Neural crest cell (in vitro differentiated cells): ENCODE data around the gene ZFAND3. TPM values are rescaled to one million over a fixed set of nuclear protein-coding genes. Genes with fewer than 3 reads are reported as not detected.
"Not testable (repeated sequence)": the region's sequence is repeated elsewhere in the genome, so short reads cannot be mapped to it uniquely, and the experiment has no call there.

Experiments used
- DNase-seq: peaks from one replicate; pipeline ENCODE4 v3.0.0; 2021; ENCODE audit warnings: low read depth, mixed read lengths, low spot score
- H3K27ac Mint-ChIP-seq: one replicate; pipeline ENCODE4 v1.8.0; 2021; ENCODE audit warnings: mild to moderate bottlenecking, mixed read lengths; ENCODE audit not compliant: unreplicated experiment
- H3K27me3 Mint-ChIP-seq: 2 replicates; pipeline ENCODE4 v1.8.0; 2021; ENCODE audit warnings: low read depth, mild to moderate bottlenecking, mixed read lengths
- H3K36me3 Mint-ChIP-seq: 2 replicates; pipeline ENCODE4 v1.8.0; 2021; ENCODE audit warnings: low read depth, mild to moderate bottlenecking, mixed read lengths
- H3K4me1 Mint-ChIP-seq: 2 replicates; pipeline ENCODE4 v1.8.0; 2021; ENCODE audit warnings: mixed read lengths
- H3K4me3 Mint-ChIP-seq: one replicate; pipeline ENCODE4 v1.8.0; 2021; ENCODE audit warnings: mild to moderate bottlenecking, mixed read lengths
- H3K9me3 Mint-ChIP-seq: 2 replicates; pipeline ENCODE4 v1.8.0; 2021; ENCODE audit warnings: mixed read lengths
- CTCF ChIP-seq: fragments of 200-600 bp; sonication (generic); conservative IDR thresholded peaks from 2 replicates; pipeline ENCODE4 v1.5.0; 2021; ENCODE audit warnings: antibody characterized with exemption, mild to moderate bottlenecking
- total RNA-seq: library from RNA; stranded (reverse); gene quantifications from 2 replicates; pipeline ENCODE4 v1.2.1, GENCODE V29; 2021

ZFAND3 gene
- total RNA-seq, 1 donor from 2014 or later = 65.9 TPM

- peaks cover 12% of the 10 kb centered on the region for H3K36me3 Mint-ChIP-seq
- no peaks in the 10 kb centered on the region for H3K27me3 Mint-ChIP-seq
- no peak for TF ChIP-seq CTCF
- no peak overlapping the region for H3K4me3 Mint-ChIP-seq
- H3K4me1 Mint-ChIP-seq = peaks cover 12% of the 10 kb centered on the region
- H3K9me3 Mint-ChIP-seq = no peaks in the 10 kb centered on the region
- DNase-seq = no peak
- H3K27ac Mint-ChIP-seq = peak overlapping the region; percentile 11
These were observed 299.4 kb downstream of the ZFAND3 start for GRCh38 chr6:38118791-38119365.

- H3K27me3 Mint-ChIP-seq = no peaks in the 10 kb centered on the region
- no peaks in the 10 kb centered on the region for H3K9me3 Mint-ChIP-seq
- H3K36me3 Mint-ChIP-seq = peaks cover 13% of the 10 kb centered on the region
- DNase-seq = no peak
- no peak overlapping the region for H3K27ac Mint-ChIP-seq
- H3K4me3 Mint-ChIP-seq = no peak overlapping the region
- no peak for TF ChIP-seq CTCF
- peaks cover 12% of the 10 kb centered on the region for H3K4me1 Mint-ChIP-seq
These were observed 300.0 kb downstream of the ZFAND3 start for GRCh38 chr6:38119516-38119915.

GRCh38 chr6:38124224-38124926, 304.8 kb downstream of the ZFAND3 start:
- peaks cover 18% of the 10 kb centered on the region for H3K9me3 Mint-ChIP-seq
- H3K4me1 Mint-ChIP-seq, H3K27me3 Mint-ChIP-seq, H3K27ac Mint-ChIP-seq, DNase-seq, H3K4me3 Mint-ChIP-seq: not testable (repeated sequence)
- H3K36me3 Mint-ChIP-seq = peaks cover 44% of the 10 kb centered on the region

GRCh38 chr6:38127284-38127683, 307.8 kb downstream of the ZFAND3 start:
- DNase-seq = no peak
- H3K27ac Mint-ChIP-seq = no peak overlapping the region

GRCh38 chr6:38131527-38131965, 312.0 kb downstream of the ZFAND3 start:
- Mint-ChIP-seq H3K36me3 (peaks cover 38% of the 10 kb centered on the region), H3K4me1 (no peaks in the 10 kb centered on the region), H3K27me3 (no peaks in the 10 kb centered on the region), H3K27ac (no peak overlapping the region), H3K9me3 (peaks cover 22% of the 10 kb centered on the region), H3K4me3 (no peak overlapping the region)
- TF ChIP-seq CTCF = no peak
- no peak for DNase-seq

More at GRCh38 chr6:38127284-38127683, 307.8 kb downstream of the ZFAND3 start:
- no peaks in the 10 kb centered on the region for H3K4me1 Mint-ChIP-seq
- H3K36me3 Mint-ChIP-seq = peaks cover 61% of the 10 kb centered on the region
- H3K9me3 Mint-ChIP-seq = peaks cover 29% of the 10 kb centered on the region
- no peak for TF ChIP-seq CTCF
- no peak overlapping the region for H3K4me3 Mint-ChIP-seq
- no peaks in the 10 kb centered on the region for H3K27me3 Mint-ChIP-seq
